NCI-H1694 (cell line): ENCODE measurements around the gene SOS2.
"Not testable (repeated sequence)": the region's sequence is repeated elsewhere in the genome, so short reads cannot be mapped to it uniquely, and the experiment has no call there.

Experiments
- DNase-seq: peaks from one replicate; lab custom pipeline; 2025; lab: John Stamatoyannopoulos, UW

The SOS2 gene

DNA sequence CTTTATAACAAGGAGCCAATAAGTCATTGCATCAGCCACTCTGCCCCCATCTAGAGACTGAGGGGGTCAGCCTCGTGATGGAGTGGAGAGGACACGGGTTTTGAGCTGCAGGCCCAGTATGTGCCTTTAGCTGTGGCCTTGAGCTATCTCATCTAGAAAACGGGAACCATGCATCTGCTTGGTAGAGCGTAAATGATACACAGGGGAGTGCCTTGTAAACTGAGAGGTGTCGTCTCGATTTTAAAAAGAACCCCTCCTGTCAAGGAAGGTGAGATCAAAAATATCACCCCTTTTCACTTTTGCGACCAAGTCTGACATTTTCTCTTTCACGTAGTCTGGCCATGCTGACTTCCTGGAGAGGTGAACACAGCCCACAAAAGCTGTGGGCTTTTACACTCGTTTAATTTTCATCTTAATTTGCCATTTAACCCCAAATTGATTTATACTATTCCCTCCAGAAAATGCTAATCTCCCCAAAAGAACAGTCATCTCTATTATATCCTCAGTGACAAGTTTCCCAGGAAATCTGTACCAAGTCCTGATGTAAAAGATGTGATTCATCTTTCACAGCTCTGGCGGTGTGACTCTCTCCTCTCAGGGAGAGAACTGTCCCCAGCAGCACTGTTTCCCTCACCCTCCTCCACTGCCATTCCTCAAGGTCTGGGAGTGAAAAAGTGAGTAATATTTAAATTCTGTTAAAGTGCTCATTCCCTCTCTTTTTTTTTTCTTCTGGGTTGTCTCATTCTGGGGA, 145.6 kb downstream of the SOS2 start:
- no peak for DNase-seq

DNA sequence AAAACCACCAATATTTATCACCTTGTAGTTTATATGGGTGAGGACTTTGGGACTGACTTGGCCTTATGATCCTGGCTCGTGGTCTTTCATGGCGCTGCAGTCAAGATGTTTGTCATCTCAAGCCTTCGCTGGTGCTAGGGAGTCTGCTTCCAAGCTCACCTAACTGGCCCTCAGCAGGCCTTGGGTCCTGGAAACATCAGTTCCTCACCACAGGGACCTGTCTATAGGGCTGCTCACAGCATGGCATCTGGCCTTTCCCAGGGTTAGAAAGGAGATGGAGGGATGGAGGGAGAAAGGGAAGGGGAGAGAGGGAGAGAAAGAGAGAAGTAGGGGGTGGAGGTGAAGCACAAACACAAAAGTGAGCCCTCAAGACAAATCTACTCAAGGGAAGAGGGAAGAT, 146.7 kb downstream of the SOS2 start:
- DNase-seq: no peak

DNA sequence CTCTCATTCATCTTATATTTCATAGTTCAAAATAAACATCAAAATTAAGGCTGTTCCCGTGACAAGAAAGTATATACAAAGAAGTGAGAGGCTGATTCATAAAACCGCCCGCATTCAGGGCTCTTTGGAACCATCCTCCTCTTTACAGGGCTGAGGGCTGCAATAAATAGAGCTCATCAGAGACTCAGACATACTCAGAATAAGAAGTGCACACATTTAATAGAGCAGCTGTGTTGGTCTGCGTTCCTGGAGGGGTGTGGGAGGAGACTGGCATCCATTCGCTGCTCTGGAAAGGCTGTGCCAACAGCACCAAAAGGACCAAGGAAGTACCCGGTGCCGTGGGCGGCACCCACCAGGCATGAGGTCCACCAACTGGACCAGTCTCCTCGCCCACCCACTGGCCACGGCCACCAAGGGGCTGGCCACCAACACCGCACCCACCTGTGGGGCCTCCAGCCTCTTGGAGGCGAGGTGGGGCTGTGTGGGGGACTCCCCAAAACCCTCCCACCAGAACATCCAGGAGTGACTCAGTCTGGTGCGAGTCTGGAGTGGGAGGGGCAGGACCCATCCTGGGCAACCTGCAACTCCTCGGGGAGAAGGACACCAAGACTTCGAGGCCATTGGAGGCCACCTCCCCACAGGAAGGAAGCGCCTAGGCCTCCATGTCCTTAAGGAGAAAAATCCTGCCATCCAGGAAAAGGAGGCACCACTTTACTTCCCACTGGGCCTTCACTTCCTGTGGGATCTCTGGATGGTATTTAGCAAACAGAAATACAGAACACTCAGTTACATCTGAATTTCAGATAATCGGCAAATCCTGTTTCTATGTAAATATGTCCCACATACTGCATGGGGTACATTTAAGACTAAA, 147.7 kb downstream of the SOS2 start:
- DNase-seq: no peak

DNA sequence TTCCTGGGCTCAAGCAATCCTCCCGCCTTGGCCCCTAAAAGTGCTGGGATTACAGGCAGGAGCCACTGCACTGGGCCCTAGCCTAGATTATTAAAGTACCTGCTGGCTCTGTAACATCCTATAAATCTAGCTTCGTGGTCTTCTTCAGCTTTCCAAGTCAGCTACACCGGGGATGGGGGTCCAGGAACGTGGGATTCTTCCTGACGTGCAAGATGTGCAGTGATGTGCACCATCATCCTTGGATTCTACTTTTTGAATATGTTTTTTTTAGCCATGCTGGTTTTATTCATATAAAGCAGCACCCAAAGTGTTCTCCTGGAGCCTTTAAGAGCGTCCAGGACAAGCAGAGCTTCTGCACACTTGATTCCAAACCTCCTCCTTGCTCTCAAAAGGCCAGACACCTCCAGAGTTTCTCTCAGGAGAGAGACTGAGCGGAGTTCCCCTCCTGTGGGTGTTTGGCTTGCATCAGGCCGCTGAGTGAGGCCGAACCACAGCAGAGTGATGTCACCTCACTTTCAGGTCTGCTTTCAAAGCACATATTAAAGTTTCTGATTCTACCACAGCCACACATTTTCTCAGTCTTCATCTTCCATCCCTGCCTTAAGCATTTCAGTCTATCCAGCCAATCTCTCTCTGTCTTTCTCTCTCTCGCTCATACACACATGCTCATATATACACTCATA, 148.5 kb downstream of the SOS2 start:
- DNase-seq: no peak

DNA sequence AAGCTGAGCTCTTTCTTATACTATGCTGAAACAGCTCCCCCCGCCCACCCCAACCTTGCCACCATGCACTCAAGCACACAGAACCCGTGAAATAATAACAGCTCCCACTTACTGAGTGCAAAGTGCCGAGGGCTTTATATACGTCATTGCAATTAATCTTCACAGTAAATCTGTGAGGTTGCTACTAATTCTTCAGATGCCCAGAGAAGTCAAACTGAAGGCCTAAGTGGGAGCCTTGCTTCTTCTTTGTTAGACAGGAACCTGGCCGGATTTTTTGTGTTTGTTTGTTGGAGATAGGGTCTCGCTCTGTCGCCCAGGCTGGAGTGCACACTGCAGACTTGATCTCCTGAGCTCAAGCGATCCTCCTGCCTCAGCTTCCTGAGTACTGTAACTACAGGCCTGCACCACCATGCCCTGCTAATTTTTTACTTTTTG, 149.1 kb downstream of the SOS2 start:
- DNase-seq: no peak

DNA sequence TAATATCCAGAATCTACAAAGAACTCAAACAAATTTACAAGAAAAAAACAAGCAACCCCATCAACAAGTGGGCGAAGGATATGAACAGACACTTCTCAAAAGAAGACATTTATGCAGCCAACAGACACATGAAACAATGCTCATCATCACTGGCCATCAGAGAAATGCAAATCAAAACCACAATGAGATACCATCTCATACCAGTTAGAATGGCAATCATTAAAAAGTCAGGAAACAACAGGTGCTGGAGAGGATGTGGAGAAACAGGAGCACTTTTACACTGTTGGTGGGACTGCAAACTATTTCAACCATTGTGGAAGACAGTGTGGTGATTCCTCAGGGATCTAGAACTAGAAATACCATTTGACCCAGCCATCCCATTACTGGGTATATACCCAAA, 152.3 kb downstream of the SOS2 start:
- DNase-seq: not testable (repeated sequence)

DNA sequence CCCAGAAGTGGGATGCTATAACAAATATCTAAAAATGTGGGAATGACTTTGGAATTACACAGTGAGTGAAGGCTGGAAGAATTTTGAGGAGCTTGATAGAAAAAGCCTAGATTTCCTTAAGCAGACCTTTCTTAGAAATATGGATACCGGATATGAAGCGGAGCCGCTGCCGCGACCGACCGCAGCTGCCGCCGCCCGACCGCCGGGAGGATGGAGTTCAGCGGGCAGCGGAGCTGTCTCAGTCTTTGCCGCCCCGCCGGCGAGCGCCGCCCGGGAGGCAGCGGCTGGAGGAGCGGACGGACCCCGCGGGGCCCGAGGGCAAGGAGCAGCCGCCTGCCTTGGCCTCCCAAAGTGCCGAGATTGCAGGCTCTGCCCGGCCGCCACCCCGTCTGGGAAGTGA, 157.7 kb downstream of the SOS2 start:
- DNase-seq: not testable (repeated sequence)

DNA sequence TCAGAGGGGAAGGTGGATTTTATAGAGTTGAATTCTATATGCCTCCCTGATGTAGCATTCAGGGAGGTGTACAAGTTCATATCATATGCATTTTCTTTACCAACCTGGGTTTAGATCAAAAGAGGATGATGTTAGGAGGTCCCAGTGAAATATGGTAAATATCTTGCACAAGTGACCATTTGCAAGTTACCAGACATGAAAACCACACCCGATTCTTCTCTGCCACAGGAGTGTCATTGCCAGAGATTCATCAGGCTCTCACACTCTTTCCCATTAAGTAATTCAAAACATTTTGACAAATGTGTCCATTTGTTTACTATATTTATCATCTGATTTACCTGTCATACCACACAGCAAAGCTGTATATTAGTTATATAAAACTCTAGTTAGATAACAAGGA, 159.0 kb downstream of the SOS2 start:
- DNase-seq: no peak

DNA sequence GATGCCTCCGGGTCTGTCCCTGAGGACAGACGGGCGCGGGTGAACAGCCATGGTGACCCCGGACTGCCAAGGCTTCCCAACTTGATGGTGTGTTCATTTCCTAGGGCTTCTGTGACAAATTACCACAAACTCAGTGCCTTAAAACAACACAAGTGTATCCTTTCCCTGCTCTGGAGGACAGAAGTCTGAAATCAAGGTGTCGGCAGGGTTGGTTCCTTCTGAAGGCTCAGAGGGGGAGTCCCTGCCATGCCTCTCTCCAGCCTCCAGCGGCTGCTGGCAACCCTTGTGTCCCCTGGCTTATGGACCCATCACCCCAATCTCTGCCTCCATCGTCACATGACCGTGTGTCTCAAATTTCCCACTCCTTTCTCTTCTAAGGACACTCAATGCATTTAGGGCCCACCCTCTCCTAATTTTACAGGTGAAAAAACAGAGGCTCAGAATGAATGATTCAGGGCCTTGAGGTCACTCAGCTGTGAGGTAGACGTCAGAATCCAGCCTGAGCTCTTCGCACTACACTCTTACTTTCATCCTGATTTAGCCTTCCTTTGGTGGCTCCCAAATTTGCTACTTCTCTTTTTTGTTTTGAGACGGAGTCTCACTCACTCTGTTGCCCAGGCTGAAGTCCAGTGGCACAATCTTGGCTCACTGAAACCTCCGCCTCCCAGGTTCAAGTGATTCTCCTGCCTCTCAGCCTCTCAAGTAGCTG, 160.4 kb downstream of the SOS2 start:
- DNase-seq: no peak

DNA sequence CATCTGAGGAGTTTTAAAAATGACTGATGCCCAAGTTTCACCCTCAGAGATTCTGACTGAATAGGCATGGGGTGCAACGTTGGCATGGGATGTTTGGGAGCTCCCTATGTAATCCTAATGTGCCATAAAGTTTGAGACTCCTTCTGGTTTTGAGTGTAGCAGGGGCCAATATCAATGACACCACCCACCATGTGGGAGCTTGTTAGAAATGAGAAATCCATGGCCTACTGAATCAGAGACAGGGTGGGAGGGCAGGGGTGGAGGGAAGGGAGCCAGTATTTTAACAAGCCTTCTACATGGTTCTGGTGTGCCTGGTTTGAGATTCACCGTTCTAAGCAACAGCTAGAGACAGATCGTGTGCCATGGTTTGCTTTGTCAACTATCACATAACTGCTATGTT, 161.1 kb downstream of the SOS2 start:
- DNase-seq: no peak

DNA sequence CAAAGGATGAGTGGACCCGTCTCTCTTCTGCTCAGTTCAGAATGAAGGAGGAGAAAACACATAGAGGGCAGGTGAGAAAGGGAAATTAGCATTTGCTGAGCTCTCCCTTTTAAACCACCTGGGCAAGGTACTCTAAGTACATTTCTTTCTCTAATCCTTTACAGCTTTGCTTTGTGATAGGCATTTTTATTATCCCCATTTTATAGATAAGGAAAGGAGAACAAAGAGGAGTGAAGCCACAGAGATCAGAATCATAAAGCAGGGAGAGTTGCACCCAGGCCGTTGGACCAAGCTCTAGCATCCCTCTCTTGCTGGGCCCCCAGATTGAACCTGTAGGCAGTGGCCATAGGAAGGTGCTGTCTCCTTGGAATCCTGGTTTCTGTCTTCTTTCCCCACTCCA, 162.1 kb downstream of the SOS2 start:
- DNase-seq: no peak

DNA sequence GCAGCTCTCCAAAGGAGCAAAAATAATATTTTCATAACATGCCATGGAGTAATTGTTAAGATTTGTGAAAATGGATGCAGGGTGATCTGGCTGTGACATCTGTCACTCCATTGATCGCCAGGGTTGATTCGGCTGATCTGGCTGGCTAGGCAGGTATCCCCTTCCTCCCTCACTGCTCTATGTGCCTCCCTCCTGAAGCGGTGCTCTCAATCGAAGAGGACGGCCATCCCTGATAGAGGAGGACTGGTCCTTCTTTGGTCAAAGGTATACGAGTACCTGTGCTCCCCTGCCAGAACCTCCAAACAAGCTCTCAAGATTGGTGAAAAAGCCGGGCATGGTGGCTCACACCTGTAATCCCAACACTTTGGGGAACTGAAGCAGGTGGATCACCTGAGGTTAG, 162.9 kb downstream of the SOS2 start:
- DNase-seq: no peak

DNA sequence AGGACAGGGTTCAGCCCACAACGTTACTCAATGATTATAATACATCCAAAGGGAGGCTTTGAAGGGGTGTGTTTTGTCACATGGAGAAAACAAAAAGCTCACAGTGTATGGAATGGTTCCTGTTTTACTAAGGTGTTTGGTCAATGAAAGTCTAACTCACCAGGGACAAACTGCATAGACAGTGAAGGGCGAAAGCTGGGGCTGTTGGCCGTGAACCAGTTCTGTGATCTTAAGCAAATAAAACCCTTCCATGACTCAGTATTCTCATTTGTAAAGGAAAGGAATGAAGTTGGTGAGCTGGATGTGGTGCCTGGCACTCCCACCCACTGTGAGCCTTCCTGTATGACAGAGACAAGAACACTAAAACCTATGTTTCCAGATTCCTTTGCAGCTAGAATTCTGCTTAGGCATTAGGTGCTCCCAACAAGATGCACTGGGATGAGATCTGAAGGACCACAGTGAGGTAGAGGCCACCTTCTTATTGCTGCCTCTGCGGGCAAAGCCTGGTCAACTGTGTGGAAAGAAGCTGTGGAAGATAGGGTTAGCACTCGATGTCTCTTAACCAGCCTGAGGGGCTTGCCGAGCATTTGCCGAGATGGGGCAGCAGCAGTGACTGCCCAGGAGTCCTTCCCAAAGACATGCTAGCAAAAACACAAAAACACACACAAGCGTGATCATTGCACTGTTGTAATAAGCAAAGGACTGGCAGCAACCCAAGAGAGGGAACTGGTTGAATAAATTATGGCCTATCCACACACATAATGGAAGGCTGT, 163.5 kb downstream of the SOS2 start:
- no peak for DNase-seq
